Measurements from ENCODE around the gene RCL1. TPM values are rescaled to one million over a fixed set of nuclear protein-coding genes. Genes with fewer than 3 reads are reported as not detected.

RCL1 gene
- total RNA-seq, 4 donors from 2014 or later = 54.1 to 97.3 (median 88.8) TPM

DNA sequence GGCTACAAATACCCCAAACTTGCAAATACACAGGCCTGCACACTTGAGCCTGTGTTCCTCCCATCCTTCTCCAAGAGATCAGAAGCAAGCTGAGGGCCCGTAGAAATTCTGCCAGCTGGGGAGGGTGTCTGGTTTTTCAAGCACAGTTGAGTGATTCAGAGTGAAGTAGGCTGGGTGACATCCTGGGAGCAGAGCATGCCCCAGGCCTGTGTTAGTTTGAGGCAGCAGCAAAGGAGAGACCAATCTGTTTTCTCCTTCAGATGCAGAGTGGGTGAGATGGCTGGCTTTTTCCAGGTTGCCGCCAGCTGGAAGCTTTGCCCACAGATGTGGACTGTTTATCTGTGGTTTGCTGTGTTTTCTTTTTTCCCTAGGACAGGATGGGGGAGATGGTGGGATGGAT lies 63.1 kb downstream of the RCL1 start:
- DNase-seq (ENCODE audit: low spot score) (no peak), ATAC-seq (ENCODE audit: low FRiP score) (no peak)

GRCh38 chr9:4857163-4857810 lies 64.5 kb downstream of the RCL1 start:
- no peak for TF ChIP-seq CTCF (IDR thresholded peaks at IDR 0.05)
- ATAC-seq (ENCODE audit: low FRiP score) (no peak), DNase-seq (ENCODE audit: low spot score) (no peak)

More for the DNA sequence above, 63.1 kb downstream of the RCL1 start:
- TF ChIP-seq CTCF (IDR thresholded peaks at IDR 0.05) = no peak

DNA sequence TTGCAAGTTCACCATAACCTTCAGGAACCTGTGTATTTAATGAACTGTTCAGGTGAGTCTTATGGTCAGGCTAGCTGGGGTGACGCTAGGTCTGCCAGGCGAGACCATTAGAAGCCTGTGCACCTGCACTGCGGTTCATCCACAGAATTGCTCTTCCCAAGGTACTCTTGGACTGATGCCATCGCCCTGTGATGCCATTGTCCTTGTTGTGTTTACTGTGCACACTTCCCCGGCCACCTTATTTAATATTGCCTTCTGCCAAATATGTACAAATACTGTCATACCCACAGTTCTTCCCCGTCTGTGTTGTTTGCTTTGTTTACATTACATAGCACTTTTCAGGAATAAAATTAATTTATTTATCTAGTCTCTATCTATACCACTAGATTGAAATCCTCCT lies 66.3 kb downstream of the RCL1 start:
- ATAC-seq (ENCODE audit: low FRiP score) (no peak), DNase-seq (ENCODE audit: low spot score) (no peak)
- no peak for TF ChIP-seq CTCF (IDR thresholded peaks at IDR 0.05)

DNA sequence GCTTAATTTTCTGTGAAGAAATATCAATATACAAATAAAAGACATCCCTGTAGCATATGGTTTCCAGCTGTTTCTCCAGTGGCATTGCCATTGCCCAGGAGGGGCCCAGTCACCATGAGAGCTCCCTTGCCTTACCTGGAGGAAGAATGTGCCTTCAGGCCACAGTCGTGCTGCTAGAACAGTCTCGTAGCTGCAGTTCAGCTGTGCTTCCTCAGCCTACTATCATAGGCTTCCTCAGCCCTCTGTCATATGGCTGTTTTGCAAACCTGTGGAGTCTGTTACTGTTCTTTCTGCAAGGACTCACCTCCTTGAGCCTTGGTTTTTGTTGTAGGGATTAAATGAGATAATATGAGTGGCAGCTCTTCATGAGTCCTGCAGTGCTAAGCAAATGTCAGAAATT lies 67.6 kb downstream of the RCL1 start:
- no peak for DNase-seq (ENCODE audit: low spot score)
- ATAC-seq (ENCODE audit: low FRiP score) = no peak
- TF ChIP-seq CTCF (IDR thresholded peaks at IDR 0.05) = no peak

DNA sequence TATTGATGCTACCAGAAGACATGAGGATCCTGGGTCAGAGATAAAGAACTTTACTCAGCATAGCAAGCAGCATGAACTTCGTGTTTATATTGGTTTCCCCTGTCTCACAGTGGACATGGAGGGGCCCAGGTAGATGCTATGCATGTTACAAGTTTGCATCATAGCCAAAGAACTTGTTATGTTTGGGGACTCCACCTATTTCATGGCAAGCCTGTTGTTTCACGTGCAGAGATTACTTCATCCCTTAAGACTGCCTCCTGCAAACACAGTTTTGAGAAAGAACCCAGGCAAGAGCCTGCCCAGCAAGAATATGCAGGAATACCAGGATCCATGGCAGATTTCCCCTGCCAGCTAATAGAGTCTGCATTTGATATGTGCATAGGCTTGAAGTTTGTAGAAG lies 68.4 kb downstream of the RCL1 start:
- no peak for DNase-seq (ENCODE audit: low spot score)
- ATAC-seq (ENCODE audit: low FRiP score) = no peak
- no peak for TF ChIP-seq CTCF (IDR thresholded peaks at IDR 0.05)

DNA sequence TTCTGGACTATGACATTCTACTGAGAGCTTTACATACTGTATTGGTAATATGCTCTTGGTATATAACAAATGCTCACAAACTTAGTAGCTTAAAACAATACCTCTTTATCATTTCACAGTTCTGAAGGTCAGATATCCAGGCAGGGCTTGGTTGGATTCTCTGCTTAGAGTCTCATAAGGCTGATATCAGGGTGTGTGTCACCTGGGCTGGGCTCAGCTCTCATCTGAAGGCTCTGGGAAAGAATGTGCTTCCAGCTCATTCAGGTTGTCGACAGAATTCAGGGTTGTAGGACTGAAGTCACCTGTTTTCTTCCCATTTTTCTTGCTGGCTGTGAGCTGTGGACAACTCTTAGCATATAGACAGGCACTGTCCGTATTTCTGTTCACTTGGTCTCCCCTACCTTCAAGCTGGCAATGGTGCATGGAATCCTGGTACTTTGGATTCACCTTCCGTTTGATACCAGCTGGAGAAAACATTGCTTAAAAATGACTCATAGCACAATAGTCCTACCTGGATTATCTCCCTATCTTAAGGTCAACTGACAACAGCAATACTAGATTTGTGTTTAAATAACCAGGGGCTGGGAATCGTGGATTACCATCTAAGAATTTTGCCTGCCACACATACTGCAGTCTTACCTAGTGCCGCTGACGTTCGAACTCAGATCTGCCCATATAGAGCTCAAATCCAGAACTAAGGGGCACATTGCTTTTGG lies 69.2 kb downstream of the RCL1 start:
- DNase-seq (ENCODE audit: low spot score) (no peak), ATAC-seq (ENCODE audit: low FRiP score) (no peak)
- TF ChIP-seq CTCF (IDR thresholded peaks at IDR 0.05) = no peak

All from omental fat pad (tissue), 4 donors.